ENCODE data around the gene TMEM125.

DNA sequence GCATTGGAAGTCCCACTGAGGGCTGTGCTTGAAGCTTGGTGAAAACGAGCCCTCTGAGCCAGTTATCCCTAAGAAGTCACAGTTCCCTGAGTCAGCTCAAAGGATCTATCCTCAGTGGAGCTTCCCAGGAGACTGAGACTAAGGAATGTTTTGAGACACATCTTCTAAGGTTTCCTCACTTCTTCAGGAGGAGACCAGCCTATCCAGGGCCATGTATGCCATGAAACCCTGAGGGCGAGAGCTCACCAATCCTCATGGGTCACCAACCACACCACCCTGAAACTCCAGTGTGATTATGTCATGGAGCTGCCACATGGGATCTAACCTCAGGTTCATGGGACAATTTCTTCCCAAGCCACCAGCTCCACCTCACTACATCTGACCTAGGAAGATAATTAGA lies 23.4 kb downstream of the TMEM125 start:
- TF ChIP-seq, protein P1, sequence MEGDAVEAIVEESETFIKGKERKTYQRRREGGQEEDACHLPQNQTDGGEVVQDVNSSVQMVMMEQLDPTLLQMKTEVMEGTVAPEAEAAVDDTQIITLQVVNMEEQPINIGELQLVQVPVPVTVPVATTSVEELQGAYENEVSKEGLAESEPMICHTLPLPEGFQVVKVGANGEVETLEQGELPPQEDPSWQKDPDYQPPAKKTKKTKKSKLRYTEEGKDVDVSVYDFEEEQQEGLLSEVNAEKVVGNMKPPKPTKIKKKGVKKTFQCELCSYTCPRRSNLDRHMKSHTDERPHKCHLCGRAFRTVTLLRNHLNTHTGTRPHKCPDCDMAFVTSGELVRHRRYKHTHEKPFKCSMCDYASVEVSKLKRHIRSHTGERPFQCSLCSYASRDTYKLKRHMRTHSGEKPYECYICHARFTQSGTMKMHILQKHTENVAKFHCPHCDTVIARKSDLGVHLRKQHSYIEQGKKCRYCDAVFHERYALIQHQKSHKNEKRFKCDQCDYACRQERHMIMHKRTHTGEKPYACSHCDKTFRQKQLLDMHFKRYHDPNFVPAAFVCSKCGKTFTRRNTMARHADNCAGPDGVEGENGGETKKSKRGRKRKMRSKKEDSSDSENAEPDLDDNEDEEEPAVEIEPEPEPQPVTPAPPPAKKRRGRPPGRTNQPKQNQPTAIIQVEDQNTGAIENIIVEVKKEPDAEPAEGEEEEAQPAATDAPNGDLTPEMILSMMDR (IDR thresholded peaks at IDR 0.05), result no peak
- TF ChIP-seq ZFX (IDR thresholded peaks at IDR 0.05; ENCODE audit: borderline replicate concordance), result no peak
